GM04504 (cell line): ENCODE results near the gene ZNF236.
"Not testable (repeated sequence)": the region's sequence is repeated elsewhere in the genome, so short reads cannot be mapped to it uniquely, and the experiment has no call there.

Experiments
- DNase-seq: peaks from one replicate; pipeline ENCODE4 v3.0.0-alpha.2; 2012; ENCODE audit warnings: low read depth

ZNF236 gene

GRCh38 chr18:76951456-76952247 lies 129.3 kb downstream of the ZNF236 start:
- DNase-seq: no peak

GRCh38 chr18:76952747-76953146 lies 130.4 kb downstream of the ZNF236 start:
- no peak for DNase-seq

DNA sequence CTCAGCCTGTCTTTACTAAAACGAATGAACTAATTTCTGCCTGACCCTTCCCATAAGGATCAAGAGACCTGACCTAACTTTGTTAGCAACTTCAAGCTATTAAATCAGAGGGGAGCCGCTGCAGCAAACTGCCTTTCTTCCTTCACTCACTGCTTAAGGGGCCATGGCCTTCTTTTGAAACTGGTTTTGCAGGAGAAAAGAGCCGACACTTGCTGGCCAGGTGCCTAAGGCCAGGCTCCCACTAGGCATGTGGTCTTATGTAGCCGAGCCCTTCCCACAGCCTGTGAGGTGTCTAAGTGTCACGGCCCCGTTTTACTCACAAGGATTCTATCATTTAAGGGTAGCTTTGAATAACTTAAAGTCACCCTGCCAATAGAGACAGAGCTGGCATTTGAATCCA lies 130.8 kb downstream of the ZNF236 start:
- no peak for DNase-seq

GRCh38 chr18:76953583-76954233 lies 131.4 kb downstream of the ZNF236 start:
- no peak for DNase-seq

- DNase-seq: no peak
Measured at GRCh38 chr18:76955524-76956170, 133.3 kb downstream of the ZNF236 start.

- DNase-seq: no peak
Measured at GRCh38 chr18:76956648-76957047, 134.3 kb downstream of the ZNF236 start.

GRCh38 chr18:76957384-76958355 lies 135.3 kb downstream of the ZNF236 start:
- no peak for DNase-seq

DNA sequence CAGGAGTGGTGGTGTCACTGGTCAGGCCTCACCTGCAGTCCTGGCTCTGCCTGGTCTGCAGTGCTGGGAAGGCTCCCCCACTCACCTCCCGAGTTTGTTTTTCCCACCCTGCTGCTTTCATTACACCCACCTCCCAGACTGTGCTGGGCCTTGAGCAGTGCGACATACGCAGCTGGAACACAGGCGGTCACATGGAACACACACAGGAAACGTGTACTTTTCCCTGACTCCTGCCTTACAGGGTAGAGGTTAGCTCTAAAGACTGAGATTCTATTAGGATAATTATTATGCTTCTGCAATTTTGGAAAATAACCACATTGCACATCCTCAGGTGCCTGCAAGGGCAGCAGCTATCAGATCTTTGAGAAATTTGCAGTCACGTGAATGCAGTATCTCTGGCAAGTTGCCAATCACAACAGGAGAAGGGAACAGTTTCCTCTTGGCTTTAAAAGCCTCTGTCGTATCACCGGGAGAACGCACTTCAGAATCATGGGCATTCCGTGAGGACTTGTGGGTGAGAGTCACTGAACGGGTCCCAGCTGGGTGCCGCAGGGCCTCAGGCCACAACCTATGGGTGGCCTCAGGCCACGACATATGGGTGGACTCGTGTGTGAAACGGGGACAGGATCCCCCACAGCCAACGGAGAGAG lies 136.5 kb downstream of the ZNF236 start:
- no peak for DNase-seq

DNA sequence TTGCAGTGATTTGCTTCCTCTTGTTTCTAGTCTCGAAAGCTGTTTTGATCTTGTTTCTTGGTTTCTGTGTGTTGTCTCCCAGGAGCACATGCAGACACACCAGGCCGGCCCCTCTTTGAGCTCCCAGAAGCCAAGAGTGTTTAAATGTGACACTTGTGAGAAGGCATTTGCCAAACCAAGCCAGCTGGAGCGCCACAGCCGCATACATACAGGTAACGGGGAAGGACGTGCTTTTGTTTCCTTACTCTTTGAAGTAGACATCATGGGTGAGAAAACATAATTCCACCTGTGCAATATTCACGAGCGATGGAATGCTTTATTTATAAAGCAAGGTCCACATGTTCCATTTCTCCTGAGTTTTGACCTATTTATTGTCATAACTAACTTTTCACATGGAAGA lies 137.2 kb downstream of the ZNF236 start:
- DNase-seq: no peak

GRCh38 chr18:76960528-76961035 lies 138.2 kb downstream of the ZNF236 start:
- no peak for DNase-seq

DNA sequence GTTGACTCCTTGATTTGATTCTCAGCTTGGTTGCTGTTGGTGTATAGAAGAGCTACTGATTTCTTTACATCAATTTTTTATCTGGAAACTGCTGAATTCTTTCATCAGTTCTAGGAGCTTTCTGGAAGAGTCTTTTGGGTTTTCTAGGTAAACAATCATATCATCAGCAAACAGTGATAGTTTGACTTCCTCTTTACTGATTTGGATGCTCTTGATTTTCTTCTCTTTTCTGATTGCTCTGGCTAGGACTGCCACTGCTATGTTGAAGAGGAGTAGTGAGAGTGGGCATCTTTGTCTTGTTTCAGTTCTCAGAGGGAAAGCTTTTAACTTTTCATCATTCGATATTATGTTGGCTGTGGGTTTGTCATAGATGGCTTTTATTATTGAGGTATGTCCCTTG lies 140.5 kb downstream of the ZNF236 start:
- no peak for DNase-seq

DNA sequence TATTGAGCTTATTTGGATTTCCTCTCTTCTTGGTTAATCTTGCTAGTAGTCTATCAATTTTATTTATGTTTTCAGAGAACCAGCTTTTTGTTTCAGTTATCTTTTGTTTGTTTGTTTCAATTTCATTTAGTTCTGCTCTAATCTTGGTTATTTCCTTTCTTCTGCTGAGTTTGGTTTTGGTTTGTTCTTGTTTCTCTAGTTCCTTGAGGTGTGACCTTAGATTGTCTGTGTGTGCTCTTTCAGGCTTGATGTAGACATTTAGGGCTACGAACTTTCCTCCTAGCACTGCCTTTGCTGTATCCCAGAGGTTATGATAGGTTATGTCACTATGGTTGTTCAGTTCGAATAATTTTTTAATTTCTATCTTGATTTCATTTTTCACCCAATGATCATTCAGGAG lies 141.6 kb downstream of the ZNF236 start:
- DNase-seq: no peak

DNA sequence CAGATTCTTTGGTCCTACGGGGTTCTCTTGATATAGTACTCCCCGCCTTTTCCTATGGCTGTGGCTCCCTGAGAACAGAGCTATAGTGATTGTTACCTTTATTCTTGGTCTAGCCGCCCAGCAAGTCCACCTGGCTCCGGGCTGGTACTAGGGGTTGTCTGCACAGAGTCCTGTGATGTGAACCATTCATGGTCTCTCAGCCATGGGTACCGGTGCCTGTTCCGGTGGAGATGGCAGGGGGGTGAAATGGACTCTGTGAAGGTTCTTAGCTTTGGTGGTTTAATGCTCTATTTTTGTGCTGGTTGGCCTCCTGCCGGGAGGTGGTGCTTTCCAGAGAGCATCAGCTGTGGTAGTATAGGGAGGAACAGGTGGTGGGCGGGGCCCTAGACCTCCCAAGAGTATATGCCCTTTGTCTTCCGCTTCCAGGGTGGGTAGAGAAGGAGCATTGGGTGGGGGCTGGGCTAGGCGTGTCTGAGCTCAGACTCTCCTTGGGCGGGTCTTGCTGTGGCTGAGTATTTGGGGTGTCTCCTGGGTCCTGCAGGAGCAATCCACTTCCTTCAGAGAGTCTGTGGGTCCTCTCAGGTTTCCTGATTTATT lies 143.3 kb downstream of the ZNF236 start:
- not testable (repeated sequence) for DNase-seq

- not testable (repeated sequence) for DNase-seq
Measured at GRCh38 chr18:76967299-76967698, 144.9 kb downstream of the ZNF236 start.

DNA sequence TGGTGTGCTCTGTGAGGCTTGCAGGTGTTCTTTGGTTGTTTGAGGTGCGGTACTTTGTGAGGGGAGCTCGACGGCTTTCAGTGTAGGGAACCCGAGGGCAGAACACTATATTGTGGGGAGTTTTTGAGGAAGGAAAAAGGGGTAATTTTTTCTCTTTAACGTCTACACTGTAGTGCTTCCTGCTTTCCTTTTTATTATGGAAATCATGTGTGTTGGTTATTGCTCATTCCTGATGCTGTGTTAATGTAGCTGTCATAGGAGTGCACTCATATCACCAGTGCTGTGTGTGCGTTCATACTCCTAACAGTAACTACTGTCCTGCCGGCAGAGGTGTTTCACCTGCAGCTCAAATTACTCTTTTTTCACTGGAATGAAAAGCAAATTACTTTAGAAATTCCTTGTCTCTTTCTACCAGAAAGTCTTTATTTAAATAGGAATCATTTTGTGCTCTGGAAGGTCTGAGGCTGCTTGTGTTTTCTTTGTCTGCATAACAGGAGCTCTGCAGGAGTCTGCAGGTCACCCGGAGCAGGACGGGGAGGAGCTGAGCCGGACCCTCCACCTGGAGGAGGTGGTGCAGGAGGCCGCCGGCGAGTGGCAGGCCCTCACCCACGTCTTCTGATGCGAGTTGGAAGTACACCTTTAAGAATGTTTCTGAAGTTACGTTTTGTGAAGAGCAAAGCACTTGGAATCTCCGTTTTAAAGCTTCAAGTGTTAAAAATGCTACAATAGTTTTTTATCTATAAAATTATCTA lies 145.5 kb downstream of the ZNF236 start:
- no peak for DNase-seq

DNA sequence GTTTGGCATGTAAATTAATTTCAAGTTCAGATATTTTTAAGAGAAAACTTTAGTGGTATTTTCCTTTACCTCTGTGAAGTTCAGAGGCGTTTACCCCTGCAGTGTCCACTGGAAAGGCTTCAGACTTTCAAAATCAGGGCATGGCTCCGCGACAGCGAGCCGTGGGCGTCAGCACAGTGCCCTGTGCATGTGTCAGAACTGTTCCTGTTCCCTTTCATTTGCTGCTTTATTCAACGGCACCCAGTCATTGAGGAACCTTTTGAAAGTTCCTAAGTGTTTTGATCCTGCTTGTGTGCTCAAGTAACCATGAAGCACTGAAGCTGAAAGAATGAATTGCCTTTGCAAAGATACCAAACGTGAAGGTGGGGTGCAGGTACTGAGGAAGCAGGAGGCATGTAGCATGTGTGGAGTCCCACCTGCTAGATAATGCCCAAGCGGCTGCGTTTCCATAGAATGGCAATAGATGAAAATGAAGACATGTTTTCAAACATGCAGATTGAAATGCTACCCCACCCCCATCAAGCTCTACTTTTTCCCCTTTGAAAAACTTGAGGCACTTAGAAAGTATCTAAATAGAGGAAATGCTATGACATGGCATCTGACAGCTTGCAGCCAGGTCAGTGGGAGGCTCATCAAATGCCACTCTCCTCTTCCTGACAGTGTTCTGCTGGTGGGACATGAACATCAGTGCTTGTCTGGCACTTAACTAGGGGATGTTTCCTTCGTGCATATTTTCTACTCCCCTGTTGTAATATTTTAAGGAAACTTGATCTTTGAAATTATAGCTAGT lies 148.6 kb downstream of the ZNF236 start:
- DNase-seq: no peak

- no peak for DNase-seq
Measured at GRCh38 chr18:76972241-76972640, 149.9 kb downstream of the ZNF236 start.

DNA sequence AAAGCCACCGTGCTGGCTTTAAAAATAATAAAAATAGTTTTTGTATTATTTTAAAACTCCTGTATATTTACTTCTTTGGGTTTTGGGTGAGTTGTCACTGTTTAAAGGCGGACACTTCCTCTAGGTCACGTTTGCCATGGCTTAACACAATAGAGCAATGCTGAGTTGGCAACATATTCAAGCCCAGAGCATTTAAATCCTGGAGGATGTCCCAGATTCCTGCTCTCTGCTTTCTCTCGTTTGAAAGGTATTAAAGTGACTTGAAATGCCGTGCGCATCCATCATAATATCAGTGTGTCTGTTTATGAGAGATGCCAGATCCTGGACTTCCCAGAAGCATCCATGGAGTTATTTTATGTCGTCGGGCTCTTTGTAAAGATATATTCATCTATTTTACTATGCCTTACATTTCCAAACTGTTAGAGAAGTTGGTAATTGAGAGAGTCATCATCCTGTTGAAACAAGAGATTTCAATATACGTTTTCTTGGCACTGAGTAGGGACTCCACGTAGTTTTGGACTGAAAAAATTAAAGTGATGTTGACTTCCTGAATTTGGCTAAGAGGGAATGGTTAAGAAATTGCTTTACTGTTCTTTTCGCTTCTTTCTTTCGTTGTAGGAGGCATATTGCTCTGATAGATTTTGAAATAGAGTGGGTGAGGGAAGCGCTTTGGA lies 150.6 kb downstream of the ZNF236 start:
- no peak for DNase-seq
